Activated CD4-positive, alpha-beta T cell treated with anti-CD3 and anti-CD28 coated beads for 36 hours (primary cell): ENCODE measurements around the gene KCNK3. TPM values are rescaled to one million over a fixed set of nuclear protein-coding genes. Genes with fewer than 3 reads are reported as not detected.

ENCODE experiments used
- ATAC-seq: fragments of 200-7000 bp; cut with Tn5 transposase; one replicate; pipeline ENCODE4 v1.10.0; 2021; ENCODE audit warnings: mild to moderate bottlenecking, moderate library complexity
- CTCF ChIA-PET: fragments of 350-600 bp; sonication (Branson Sonifier 250); formaldehyde crosslinking; loops from one replicate; lab custom pipeline; 2021; ENCODE audit warnings: antibody characterized with exemption; lab: Charles Lee
- POLR2A ChIA-PET: fragments of 350-600 bp; sonication (Branson Sonifier 250); formaldehyde crosslinking; loops from one replicate; lab custom pipeline; 2021; ENCODE audit warnings: antibody characterized with exemption, inconsistent platforms; lab: Charles Lee
- DNase-seq: peaks from one replicate; pipeline ENCODE4 v3.0.0-alpha.2; 2020
- H3K27ac Mint-ChIP-seq: one replicate; pipeline ENCODE4 v1.8.0; 2021; ENCODE audit warnings: mixed read lengths
- H3K27me3 Mint-ChIP-seq: one replicate; pipeline ENCODE4 v1.8.0; 2021; ENCODE audit warnings: mixed read lengths
- H3K36me3 Mint-ChIP-seq: one replicate; pipeline ENCODE4 v1.8.0; 2021; ENCODE audit warnings: low read depth, mixed read lengths
- H3K4me1 Mint-ChIP-seq: one replicate; pipeline ENCODE4 v1.8.0; 2021; ENCODE audit warnings: mixed read lengths
- H3K4me3 Mint-ChIP-seq: one replicate; pipeline ENCODE4 v1.8.0; 2021; ENCODE audit warnings: mild to moderate bottlenecking, moderate library complexity, mixed read lengths
- H3K9me3 Mint-ChIP-seq: one replicate; pipeline ENCODE4 v1.8.0; 2021; ENCODE audit warnings: low read depth, mixed read lengths
- intact Hi-C, 2 experiments: fragments of 100-400 bp; cut with DNase I in 1 of 2; cut with micrococcal nuclease in 1 of 2; formaldehyde crosslinking; loops; one replicate each; pipeline versions ENCODE4 v1.14.2 to v1.15.1; 2022 to 2024; cut with DNase I, micrococcal nuclease
- total RNA-seq, 2 experiments: library from RNA; stranded (reverse); gene quantifications; one replicate each; pipeline ENCODE4 v1.2.3, GENCODE V29; 2021

Gene KCNK3
- total RNA-seq, 2 experiments from 2014 or later, result not detected

DNA sequence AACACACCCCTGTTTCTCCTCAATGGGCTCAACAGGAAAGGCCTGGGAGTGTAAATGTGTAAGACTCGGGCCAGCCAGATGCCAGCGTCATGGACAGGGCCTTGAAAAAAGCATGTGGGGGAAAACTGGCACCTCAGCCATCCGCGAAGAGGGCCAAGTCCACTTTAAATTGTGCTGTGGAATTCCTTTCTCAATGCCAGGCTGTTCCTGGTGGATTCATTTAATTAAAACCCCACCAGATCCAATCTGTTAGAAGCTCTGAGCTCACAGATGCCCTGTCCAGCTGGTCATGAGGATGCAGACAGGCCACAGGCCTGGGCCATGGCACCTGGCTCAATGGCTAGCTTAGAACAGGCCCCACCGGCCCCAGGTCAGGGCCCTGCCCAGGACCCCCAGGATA, 24.8 kb downstream of the KCNK3 start:
- POLR2A ChIA-PET, result no interaction called here
- Mint-ChIP-seq H3K27me3 (no peaks in the 10 kb centered on the region), H3K4me1 (no peaks in the 10 kb centered on the region), H3K36me3 (no peaks in the 10 kb centered on the region), H3K27ac (no peak overlapping the region), H3K9me3 (no peaks in the 10 kb centered on the region), H3K4me3 (no peak overlapping the region)
- CTCF ChIA-PET, result no interaction called here
- ATAC-seq (no peak), DNase-seq (no peak)
- intact Hi-C loops, result no loop called here

GRCh38 chr2:26718949-26719686, 26.6 kb downstream of the KCNK3 start:
- Mint-ChIP-seq H3K36me3 (no peaks in the 10 kb centered on the region), H3K27ac (no peak overlapping the region), H3K4me3 (no peak overlapping the region)

DNA sequence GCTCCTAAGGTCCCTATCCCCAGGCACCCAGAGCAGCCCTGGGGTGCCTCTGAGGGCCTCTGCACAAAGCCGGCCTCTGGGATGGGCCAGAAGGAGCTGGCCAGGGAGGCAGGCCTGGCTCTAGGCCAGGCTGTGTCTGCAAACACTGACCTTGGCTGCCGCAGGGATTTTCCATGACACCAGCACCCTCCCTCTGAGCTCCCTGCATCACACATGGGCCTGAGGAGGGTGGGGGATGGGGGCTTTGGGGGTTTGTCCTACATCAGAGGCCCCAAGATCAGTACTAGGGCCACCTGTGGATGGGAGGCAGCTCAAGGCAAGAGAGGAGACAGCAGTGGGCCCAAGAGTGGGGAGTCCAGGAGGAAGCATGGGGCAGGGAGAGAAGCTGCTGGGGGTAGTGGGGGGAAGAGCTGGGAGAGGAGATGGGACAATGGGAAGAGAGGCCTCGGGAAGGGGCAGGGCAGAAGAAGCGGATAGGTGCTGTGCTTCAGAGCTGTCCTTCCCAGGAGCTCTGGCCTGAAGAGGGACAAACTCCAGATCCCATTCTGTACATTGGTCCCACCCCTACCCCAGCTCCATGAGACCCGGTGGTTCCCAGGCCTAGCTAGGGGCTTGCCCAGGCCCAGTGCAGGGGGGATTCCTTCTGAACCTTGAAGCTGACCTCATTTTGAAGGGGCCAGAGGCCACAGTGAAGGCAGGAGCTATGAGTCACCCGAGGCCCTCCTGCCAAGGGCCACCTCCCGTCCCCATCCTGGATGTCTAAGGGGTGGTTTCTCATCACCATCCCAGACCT, 28.0 kb downstream of the KCNK3 start:
- CTCF ChIA-PET, result interaction anchor here (1.0 to 1.1 kb wide), 2 partner anchors 14 to 37 kb away, joined by 3 read pairs; no protein-coding TSS in a partner anchor
- POLR2A ChIA-PET, result no interaction called here

More at GRCh38 chr2:26718949-26719686, 26.6 kb downstream of the KCNK3 start:
- no peaks in the 10 kb centered on the region for H3K27me3 Mint-ChIP-seq
- intact Hi-C loops, result no loop called here
- DNase-seq, result no peak
- H3K9me3 Mint-ChIP-seq, result no peaks in the 10 kb centered on the region
- no peak for ATAC-seq
- no peaks in the 10 kb centered on the region for H3K4me1 Mint-ChIP-seq
- POLR2A ChIA-PET, result no interaction called here
- CTCF ChIA-PET, result no interaction called here

DNA sequence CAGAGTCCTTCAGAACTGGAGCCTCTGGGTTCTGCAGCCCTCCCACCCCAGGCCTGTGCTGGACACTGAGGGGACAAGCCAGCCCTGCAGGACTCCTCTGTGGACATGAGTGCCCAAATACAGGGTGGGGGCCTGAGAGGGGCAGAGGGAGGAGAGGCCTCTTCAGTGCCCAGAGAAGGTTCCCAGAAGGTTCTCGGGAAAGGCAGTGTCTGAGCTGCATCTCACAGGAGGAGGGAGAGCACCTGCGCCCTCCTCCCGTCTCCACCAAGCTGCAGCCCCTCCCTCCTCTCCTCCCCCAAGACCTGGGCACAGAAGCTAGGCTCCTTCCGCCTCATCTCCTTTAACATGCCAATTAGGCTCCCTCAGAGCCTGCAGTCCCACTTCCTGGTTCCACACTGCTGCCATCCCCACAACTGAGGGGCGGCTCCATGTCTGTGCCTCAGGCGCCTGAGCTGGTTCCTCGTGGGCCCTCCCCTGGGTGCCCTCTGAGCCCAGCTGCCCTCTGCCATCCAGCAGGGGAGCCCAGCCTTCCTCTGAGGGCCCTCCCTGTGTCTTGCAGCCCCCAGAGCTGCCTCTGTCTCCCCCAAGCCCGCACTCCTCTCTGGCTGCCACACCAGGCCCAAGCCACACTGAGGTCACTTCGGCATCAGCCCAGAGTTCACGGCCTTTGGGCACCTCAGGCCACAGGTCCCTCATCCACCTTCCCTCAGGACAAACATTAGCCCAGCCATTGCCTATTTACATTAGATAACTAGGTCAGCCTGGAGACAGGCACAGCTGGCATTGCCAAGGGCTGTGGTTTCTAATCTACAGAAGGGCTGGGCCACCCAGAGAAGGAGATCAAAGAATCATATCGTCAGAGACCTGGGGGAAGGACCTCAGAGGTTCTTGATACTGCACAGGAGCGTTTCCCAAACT, 28.9 kb downstream of the KCNK3 start:
- intact Hi-C loops, result no loop called here
- CTCF ChIA-PET, result interaction anchor here (1.1 kb wide), 1 partner anchor 38 kb away, joined by 3 read pairs; no protein-coding TSS in a partner anchor

More for the DNA sequence above, 28.0 kb downstream of the KCNK3 start:
- H3K4me3 Mint-ChIP-seq, result no peak overlapping the region
- H3K4me1 Mint-ChIP-seq, result no peaks in the 10 kb centered on the region
- no peak for ATAC-seq
- intact Hi-C loops, result no loop called here
- H3K36me3 Mint-ChIP-seq, result no peaks in the 10 kb centered on the region
- H3K27ac Mint-ChIP-seq, result no peak overlapping the region
- H3K27me3 Mint-ChIP-seq, result no peaks in the 10 kb centered on the region
- H3K9me3 Mint-ChIP-seq, result no peaks in the 10 kb centered on the region
- no peak for DNase-seq

DNA sequence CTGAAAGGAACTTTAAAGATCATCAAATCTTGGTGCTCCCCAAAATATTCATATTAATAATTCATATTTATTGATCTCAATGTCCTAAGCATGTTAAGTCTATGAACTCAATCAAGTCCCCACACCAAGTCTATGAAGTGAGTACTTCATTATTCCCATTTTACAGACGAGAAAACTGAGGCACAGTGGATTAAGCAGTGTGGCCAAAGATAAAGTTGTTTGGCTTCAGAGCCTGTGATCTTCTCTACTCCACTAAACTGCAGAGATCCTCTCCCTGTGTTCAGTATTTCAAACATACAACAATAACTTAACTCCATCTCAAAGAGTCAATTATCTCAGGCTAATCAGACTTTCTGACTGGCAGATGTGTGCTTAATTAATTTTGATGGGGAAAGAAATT, 29.8 kb downstream of the KCNK3 start:
- H3K9me3 Mint-ChIP-seq, result no peaks in the 10 kb centered on the region
- CTCF ChIA-PET, result no interaction called here

More for the DNA sequence above, 28.9 kb downstream of the KCNK3 start:
- Mint-ChIP-seq H3K9me3 (no peaks in the 10 kb centered on the region), H3K27me3 (peaks cover 2% of the 10 kb centered on the region), H3K27ac (no peak overlapping the region), H3K4me1 (no peaks in the 10 kb centered on the region), H3K36me3 (no peaks in the 10 kb centered on the region), H3K4me3 (no peak overlapping the region)
- no peak for ATAC-seq
- no peak for DNase-seq
- POLR2A ChIA-PET, result no interaction called here

DNA sequence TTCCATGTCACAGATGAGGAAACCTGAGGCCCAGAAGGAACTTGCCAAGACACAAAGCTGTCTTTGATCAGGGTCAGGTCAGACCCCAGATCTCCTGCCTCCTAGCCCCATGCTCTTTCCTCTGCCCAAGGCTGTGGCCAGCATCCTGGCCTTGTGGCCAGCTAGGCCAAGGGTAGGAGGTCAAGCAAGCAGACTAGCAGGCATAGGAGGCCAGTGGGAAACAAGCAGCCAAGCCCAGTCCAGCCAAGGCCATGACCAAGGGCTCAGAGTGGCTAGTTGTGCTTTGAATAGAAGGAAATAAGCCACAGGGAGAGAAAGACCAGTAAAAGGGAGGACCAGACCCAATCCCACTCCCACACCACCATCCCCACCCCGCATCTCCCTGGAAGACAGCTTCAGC, 30.4 kb downstream of the KCNK3 start:
- Mint-ChIP-seq H3K36me3 (no peaks in the 10 kb centered on the region), H3K27me3 (peaks cover 9% of the 10 kb centered on the region), H3K4me1 (no peaks in the 10 kb centered on the region), H3K9me3 (no peaks in the 10 kb centered on the region), H3K27ac (no peak overlapping the region), H3K4me3 (no peak overlapping the region)
- ATAC-seq (no peak), DNase-seq (no peak)
- CTCF ChIA-PET, result no interaction called here
- POLR2A ChIA-PET, result no interaction called here
- intact Hi-C loops, result no loop called here

More for the DNA sequence above, 29.8 kb downstream of the KCNK3 start:
- Mint-ChIP-seq H3K27me3 (peaks cover 6% of the 10 kb centered on the region), H3K36me3 (no peaks in the 10 kb centered on the region), H3K4me1 (no peaks in the 10 kb centered on the region), H3K27ac (peak overlapping the region; percentile 6), H3K4me3 (no peak overlapping the region)
- intact Hi-C loops, result no loop called here
- POLR2A ChIA-PET, result no interaction called here
- no peak for DNase-seq
- ATAC-seq, result no peak

GRCh38 chr2:26723475-26723874, 31.0 kb downstream of the KCNK3 start:
- intact Hi-C loops, result no loop called here

GRCh38 chr2:26723991-26724750, 31.6 kb downstream of the KCNK3 start:
- H3K27me3 Mint-ChIP-seq, result peaks cover 9% of the 10 kb centered on the region
- ChIA-PET POLR2A (interaction anchor here (0.5 kb wide), 1 partner anchor 137 kb away, joined by 3 read pairs; no protein-coding TSS in a partner anchor), CTCF (no interaction called here)
- no peaks in the 10 kb centered on the region for H3K36me3 Mint-ChIP-seq
- no peak overlapping the region for H3K4me3 Mint-ChIP-seq
- no peaks in the 10 kb centered on the region for H3K4me1 Mint-ChIP-seq
- H3K9me3 Mint-ChIP-seq, result no peaks in the 10 kb centered on the region
- DNase-seq (no peak), ATAC-seq (no peak)
- intact Hi-C loops, result no loop called here
- H3K27ac Mint-ChIP-seq, result no peak overlapping the region

More at GRCh38 chr2:26723475-26723874, 31.0 kb downstream of the KCNK3 start:
- ATAC-seq (no peak), DNase-seq (no peak)
- Mint-ChIP-seq H3K27me3 (peaks cover 9% of the 10 kb centered on the region), H3K4me1 (no peaks in the 10 kb centered on the region), H3K36me3 (no peaks in the 10 kb centered on the region), H3K9me3 (no peaks in the 10 kb centered on the region), H3K4me3 (no peak overlapping the region), H3K27ac (no peak overlapping the region)
- ChIA-PET POLR2A (no interaction called here), CTCF (no interaction called here)

DNA sequence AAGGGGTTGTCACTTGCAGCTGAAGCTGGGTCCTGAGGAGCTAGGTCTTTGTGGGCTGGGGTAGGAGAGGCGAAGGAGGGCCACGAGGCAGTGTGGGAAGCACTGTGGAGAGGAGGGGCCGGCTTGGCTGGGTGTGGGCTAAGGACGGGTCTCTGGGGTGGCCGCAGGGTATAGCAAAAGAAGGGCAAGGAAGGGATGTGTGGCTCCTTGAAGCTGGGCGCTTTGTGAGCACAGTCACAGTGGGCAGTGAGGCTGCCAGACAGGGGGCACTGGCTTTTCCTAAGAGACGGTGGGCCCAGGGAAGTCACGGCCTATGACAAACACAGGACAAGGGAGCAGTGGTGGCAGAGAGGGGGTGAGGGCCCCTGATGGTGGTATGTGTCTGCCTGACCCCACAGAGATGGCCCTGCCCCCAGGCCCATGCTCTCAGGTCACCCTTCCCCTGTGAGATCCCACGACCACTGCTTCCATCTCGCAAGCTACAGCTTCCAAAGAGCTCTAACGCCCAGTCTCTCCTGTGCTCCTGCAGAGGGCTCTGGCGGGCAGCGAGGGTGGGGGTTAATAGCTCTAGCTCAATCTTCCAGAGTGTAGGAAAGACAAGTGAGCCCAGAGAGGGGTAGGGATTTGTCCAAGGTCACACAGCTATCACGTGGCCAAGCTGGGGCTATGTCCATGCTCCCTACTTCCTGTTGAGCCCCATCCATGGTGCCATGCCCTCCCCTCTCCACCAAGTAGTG, 32.4 kb downstream of the KCNK3 start:
- DNase-seq (no peak), ATAC-seq (no peak)
- Mint-ChIP-seq H3K4me1 (no peaks in the 10 kb centered on the region), H3K4me3 (no peak overlapping the region), H3K27ac (no peak overlapping the region), H3K36me3 (no peaks in the 10 kb centered on the region), H3K27me3 (peaks cover 9% of the 10 kb centered on the region), H3K9me3 (no peaks in the 10 kb centered on the region)
- ChIA-PET CTCF (interaction anchor here (1.3 kb wide), 1 partner anchor 22 kb away, joined by 4 read pairs; no protein-coding TSS in a partner anchor), POLR2A (interaction anchor here (0.5 kb wide), 1 partner anchor 138 kb away, joined by 3 read pairs; no protein-coding TSS in a partner anchor)
- intact Hi-C loops, result no loop called here

DNA sequence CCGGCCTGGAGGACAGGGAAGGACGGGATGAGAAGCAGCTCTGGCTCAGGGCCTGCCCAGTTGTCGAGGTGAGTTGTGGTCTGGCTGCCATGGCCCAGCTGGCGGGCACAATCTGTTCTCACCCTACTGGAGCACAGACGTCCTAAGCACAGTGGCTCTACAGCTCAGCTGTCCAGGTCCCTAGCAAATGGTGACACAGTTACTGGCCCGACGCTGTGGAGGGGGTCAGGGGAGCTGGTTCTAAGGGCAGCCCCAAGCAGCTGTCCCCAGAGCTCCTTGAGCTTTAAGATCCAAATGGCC, 32.9 kb downstream of the KCNK3 start:
- Mint-ChIP-seq H3K4me3 (no peak overlapping the region), H3K36me3 (no peaks in the 10 kb centered on the region), H3K27me3 (peaks cover 9% of the 10 kb centered on the region), H3K9me3 (no peaks in the 10 kb centered on the region), H3K27ac (no peak overlapping the region), H3K4me1 (no peaks in the 10 kb centered on the region)
- ChIA-PET CTCF (interaction anchor here (1.3 kb wide), 1 partner anchor 21 kb away, joined by 4 read pairs; no protein-coding TSS in a partner anchor), POLR2A (no interaction called here)
- ATAC-seq (no peak), DNase-seq (no peak)
- intact Hi-C loops, result no loop called here
